Spleen (tissue), 7 donors: ENCODE data around the gene CDC42EP3.

ENCODE experiments used
- CTCF ChIP-seq, 11 experiments: fragments of 200-600 bp in 7 of 11; fragments of 450-650 bp in 4 of 11; sonication (generic) in 4 of 11; IDR thresholded peaks in 8 of 11; conservative IDR thresholded peaks in 3 of 11; 1 replicate in 7 of 11; 2 replicates in 4 of 11; pipeline versions ENCODE4 v1.4.0 to v1.8.0; 2016 to 2021; ENCODE audit warnings: antibody characterized with exemption in 11 of 11, inconsistent platforms in 4 of 11, mild to moderate bottlenecking in 1 of 11
- POLR2A ChIP-seq, 3 donors: fragments of 450-650 bp; IDR thresholded peaks; one replicate each; pipeline ENCODE4 v1.5.1; 2017; ENCODE audit warnings: antibody characterized with exemption in 3 of 3, mild to moderate bottlenecking in 1 of 3
- POLR2AphosphoS5 ChIP-seq, 3 donors: sonication (generic); formaldehyde crosslinking; IDR thresholded peaks; one replicate each; pipeline ENCODE4 v1.5.1; 2017; ENCODE audit warnings: antibody characterized with exemption in 3 of 3
- donor health status: DM: no; HTN: no; CAD: no; lungs with moderate emphysema.
- donor health status: DM: no; HTN: no; CAD: no.
- donor health status: DM: no; HTN: no; CAD: no.

GRCh38 chr2:37720533-37721200, 49.2 kb upstream of the CDC42EP3 start:
- TF ChIP-seq CTCF (IDR thresholded peaks at IDR 0.05 in 8 of 11, conservative IDR thresholded peaks at IDR 0.05 in 3 of 11) (no peak), POLR2A (IDR thresholded peaks at IDR 0.05) (no peak), POLR2AphosphoS5 (IDR thresholded peaks at IDR 0.05) (no peak)
